Left renal cortex interstitium (tissue), 4 donors: ENCODE data around the gene EGR2. TPM values are rescaled to one million over a fixed set of nuclear protein-coding genes. Genes with fewer than 3 reads are reported as not detected.

Source experiments
- polyA plus RNA-seq, 4 donors: library from polyadenylated mRNA; unstranded; fragments of 120-200 nt; gene quantifications; one replicate each; pipeline ENCODE4 v1.2.1, GENCODE V29; 2013; ENCODE audit not compliant: insufficient read length in 4 of 4

The EGR2 gene
- polyA plus RNA-seq, 4 donors = 0.77 to 13.2 (median 0.97) TPM

Other genes with a start within 250 kb of the EGR2 start
- 10 to 100 TPM; 33.0 to 44.5 (median 34.8) TPM for gene ADO, start 11.6 kb downstream of the EGR2 start, polyA plus RNA-seq